Mononuclear cell (primary cell): Measurements from ENCODE around the gene UBE2N. TPM values are rescaled to one million over a fixed set of nuclear protein-coding genes. Genes with fewer than 3 reads are reported as not detected.
"Not testable (repeated sequence)": the region's sequence is repeated elsewhere in the genome, so short reads cannot be mapped to it uniquely, and the experiment has no call there.

Experiments used
- H3K27me3 ChIP-seq: 2 replicates; pipeline ENCODE4 v1.6.0; 2011; ENCODE audit warnings: low read length, control low read depth; ENCODE audit not compliant: insufficient read depth
- H3K4me1 ChIP-seq: 2 replicates; pipeline ENCODE4 v1.5.1; 2011; ENCODE audit warnings: mild to moderate bottlenecking, low read length, control low read depth; ENCODE audit not compliant: insufficient read depth
- H3K4me3 ChIP-seq: 2 replicates; pipeline ENCODE4 v1.5.1; 2011; ENCODE audit warnings: mild to moderate bottlenecking, low read length, moderate library complexity
- H3K9me3 ChIP-seq: 2 replicates; pipeline ENCODE4 v1.5.1; 2011; ENCODE audit warnings: low read depth, mild to moderate bottlenecking, control low read depth, low read length
- total RNA-seq: library from RNA; depleted of rRNA; stranded (reverse); fragments of >200 nt; gene quantifications from one replicate; pipeline ENCODE4 v1.2.3, GENCODE V29; 2012

UBE2N gene
- total RNA-seq, 1 donor, result 92.5 TPM

DNA sequence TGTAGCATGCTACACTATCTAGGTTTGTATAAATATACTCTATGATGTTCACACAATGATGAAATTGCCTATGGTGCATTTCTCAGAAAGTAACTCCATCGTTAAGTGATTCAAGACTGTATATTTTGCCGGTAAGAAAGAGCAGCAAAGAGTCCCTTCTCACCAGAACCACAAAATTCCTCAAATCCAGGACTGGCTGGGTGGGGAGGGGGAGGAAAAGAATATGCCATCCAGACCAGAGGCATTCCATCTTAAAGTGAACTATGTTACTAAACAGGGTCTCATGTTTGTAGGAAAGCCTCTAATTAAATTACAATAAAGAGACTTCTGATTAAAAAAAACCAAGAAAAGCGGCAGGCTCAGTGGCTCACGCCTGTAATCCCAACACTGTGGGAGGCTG, 11.5 kb downstream of the UBE2N start:
- peaks cover 55% of the 10 kb centered on the region for H3K4me1 ChIP-seq
- H3K4me3 ChIP-seq, result no peak overlapping the region
- no peaks in the 10 kb centered on the region for H3K9me3 ChIP-seq
- H3K27me3 ChIP-seq, result no peaks in the 10 kb centered on the region

GRCh38 chr12:93429852-93430251, 11.9 kb downstream of the UBE2N start:
- Histone ChIP-seq H3K4me3 (no peak overlapping the region), H3K4me1 (peaks cover 54% of the 10 kb centered on the region)

DNA sequence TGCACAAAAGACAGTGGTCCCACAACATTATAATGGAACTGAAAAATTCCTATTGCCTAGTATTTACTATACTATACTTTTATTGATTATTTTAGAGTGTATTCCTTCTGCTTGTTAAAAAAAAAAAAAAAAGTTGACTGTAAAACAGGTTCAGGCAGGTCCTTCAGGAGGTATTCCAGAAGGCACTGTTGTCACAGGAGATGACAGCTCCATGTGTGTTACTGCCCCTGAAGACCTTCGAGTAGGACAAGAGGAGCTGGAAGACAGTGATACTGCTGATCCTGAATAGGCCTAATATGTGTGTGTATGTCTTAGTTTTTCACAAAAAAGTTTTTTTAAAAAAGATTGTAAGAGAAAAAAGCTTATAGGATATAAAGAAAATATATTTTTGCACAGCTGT, 12.3 kb downstream of the UBE2N start:
- H3K9me3 ChIP-seq, result no peaks in the 10 kb centered on the region
- peaks cover 50% of the 10 kb centered on the region for H3K4me1 ChIP-seq
- H3K27me3 ChIP-seq, result no peaks in the 10 kb centered on the region
- H3K4me3 ChIP-seq, result no peak overlapping the region

More at GRCh38 chr12:93429852-93430251, 11.9 kb downstream of the UBE2N start:
- Histone ChIP-seq H3K9me3 (no peaks in the 10 kb centered on the region), H3K27me3 (no peaks in the 10 kb centered on the region)

GRCh38 chr12:93427779-93428564, 13.8 kb downstream of the UBE2N start:
- Histone ChIP-seq H3K4me3 (no peak overlapping the region), H3K4me1 (peaks cover 45% of the 10 kb centered on the region), H3K9me3 (no peaks in the 10 kb centered on the region), H3K27me3 (no peaks in the 10 kb centered on the region)

DNA sequence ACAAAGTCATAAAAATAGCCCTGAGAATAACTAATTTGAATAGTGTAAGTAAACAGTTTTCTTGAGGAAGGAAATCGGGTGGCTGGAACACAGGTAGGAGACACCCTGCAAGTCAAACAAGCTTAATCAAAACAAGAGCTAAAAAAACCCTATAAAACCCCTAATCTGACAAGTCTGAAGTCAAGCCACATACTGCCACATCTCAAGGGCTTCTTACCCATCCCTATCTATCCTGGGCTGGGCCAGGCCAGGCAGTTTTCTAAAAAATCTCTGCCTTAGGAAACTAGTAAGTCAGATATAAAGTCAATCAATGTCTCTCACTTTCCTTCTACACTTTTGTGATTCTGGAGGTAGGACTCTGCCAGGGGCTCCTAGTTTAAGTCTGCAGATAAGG, 15.3 kb downstream of the UBE2N start:
- H3K9me3 ChIP-seq, result no peaks in the 10 kb centered on the region
- H3K4me1 ChIP-seq, result peaks cover 41% of the 10 kb centered on the region
- H3K4me3 ChIP-seq, result no peak overlapping the region
- no peaks in the 10 kb centered on the region for H3K27me3 ChIP-seq

DNA sequence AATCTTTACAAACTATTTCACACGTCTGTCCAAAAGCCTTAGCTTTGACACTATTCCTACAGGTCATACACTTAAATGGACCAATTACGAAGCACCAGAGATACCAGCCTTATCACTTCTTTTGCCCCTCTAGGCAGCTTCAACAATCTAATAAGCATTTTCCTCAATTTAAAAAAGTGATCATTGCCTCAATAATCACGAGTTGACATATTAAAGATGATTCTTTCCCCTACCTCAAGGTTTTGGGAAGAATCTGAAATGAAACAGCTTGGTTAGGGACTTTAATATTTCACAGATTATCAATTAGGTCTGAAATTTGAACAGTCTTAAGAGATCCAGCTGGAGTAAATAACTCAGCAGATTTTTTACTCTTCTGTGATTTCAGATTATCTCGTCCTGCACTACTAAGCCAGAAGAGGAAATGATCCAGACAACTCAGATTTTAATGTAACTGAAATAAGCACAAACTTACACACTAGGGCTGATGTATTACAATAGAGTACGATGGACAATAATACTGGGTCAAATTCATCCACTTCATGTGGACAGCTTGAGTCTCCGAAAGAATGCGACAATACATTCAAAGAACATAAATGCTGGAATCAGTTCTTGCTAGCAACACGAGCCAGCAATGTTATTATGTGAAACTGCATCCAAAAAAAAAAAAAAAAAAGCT, 15.9 kb downstream of the UBE2N start:
- no peaks in the 10 kb centered on the region for H3K27me3 ChIP-seq
- peaks cover 41% of the 10 kb centered on the region for H3K4me1 ChIP-seq
- H3K4me3 ChIP-seq, result no peak overlapping the region
- H3K9me3 ChIP-seq, result no peaks in the 10 kb centered on the region

GRCh38 chr12:93422050-93422449, 19.7 kb downstream of the UBE2N start:
- Histone ChIP-seq H3K9me3 (no peaks in the 10 kb centered on the region), H3K4me3 (no peak overlapping the region), H3K4me1 (peaks cover 29% of the 10 kb centered on the region), H3K27me3 (no peaks in the 10 kb centered on the region)

DNA sequence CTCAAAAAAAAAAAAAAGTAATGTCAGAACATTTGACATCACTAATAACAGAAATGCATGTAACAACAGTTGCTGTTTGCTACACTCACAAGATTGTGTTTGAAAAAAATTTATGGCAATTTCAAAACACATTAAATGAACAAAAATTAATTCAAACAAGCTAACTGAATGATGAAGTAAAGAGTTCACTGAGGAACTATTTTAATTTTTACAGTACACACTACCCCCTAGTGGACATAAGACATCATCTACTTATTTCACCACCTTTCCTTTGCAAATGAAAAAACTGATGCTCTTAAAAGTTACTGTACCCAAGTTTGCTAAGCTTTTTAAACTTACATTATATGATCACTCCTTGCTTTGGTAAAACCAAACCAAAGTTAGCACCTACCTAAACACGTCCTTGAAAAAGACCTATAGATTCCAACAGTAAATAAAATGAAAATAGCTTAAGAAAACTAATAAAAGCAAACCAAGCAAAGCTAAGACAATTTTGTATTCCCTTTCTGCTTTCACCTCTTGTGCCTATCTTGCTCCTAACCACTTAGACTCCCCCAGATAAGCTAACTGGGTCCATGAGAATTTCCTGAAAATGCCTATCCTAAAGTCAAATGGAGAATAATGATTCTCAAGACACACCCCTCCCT, 22.2 kb downstream of the UBE2N start:
- Histone ChIP-seq H3K4me3 (no peak overlapping the region), H3K4me1 (peaks cover 13% of the 10 kb centered on the region), H3K9me3 (no peaks in the 10 kb centered on the region), H3K27me3 (no peaks in the 10 kb centered on the region)

GRCh38 chr12:93417967-93418480, 23.7 kb downstream of the UBE2N start:
- Histone ChIP-seq H3K27me3 (no peaks in the 10 kb centered on the region), H3K4me3 (no peak overlapping the region), H3K9me3 (no peaks in the 10 kb centered on the region), H3K4me1 (peaks cover 18% of the 10 kb centered on the region)

- no peak overlapping the region for H3K4me3 ChIP-seq
Observed at GRCh38 chr12:93415723-93416464, 25.9 kb downstream of the UBE2N start.

GRCh38 chr12:93413064-93413463, 28.7 kb downstream of the UBE2N start:
- H3K27me3 ChIP-seq, result no peaks in the 10 kb centered on the region
- no peaks in the 10 kb centered on the region for H3K9me3 ChIP-seq
- peaks cover 16% of the 10 kb centered on the region for H3K4me1 ChIP-seq
- no peak overlapping the region for H3K4me3 ChIP-seq

More at GRCh38 chr12:93415723-93416464, 25.9 kb downstream of the UBE2N start:
- no peaks in the 10 kb centered on the region for H3K27me3 ChIP-seq
- H3K9me3 ChIP-seq, result no peaks in the 10 kb centered on the region
- H3K4me1 ChIP-seq, result peaks cover 18% of the 10 kb centered on the region

DNA sequence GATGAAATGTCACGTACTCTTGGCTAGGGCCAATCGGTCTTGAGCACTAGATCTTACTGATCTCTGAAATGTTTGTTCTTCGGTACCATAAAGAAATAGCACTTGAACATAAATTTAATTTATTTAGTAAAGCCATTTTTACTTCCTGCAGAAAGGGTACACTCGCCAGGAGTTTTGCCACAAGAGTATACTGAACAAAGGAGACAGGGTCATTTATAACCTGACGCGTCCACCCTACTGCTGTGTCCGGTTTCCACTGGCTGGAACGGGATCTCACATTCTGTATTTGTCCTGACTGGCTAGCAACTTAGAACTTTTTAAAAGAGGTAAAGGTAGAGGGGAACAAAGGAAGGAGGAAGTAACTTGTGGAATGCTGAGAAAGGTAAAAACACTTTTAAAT, 29.4 kb downstream of the UBE2N start:
- H3K4me1 ChIP-seq, result peaks cover 16% of the 10 kb centered on the region
- H3K9me3 ChIP-seq, H3K27me3 ChIP-seq: not testable (repeated sequence)

DNA sequence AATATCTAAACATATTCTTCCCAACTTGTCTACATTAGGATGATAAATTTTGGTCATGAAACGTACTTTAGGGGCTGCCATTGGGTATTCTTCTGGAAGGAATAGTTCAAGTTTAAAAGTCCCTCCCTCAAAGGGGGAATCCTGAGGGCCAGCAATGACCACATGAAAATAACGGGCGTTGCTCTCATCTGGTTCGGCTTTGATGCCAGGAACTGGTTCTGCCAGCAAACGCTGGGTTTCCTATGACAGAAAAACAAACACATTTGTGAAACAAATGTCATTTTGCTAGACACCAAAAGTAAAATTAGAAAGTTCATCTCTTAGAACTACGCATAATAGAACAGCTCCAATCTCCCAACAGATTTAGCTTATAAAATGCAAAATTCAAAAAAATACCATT, 30.7 kb downstream of the UBE2N start:
- not testable (repeated sequence) for H3K4me3 ChIP-seq, H3K27me3 ChIP-seq, H3K9me3 ChIP-seq
- H3K4me1 ChIP-seq, result peaks cover 10% of the 10 kb centered on the region

More for the DNA sequence above, 29.4 kb downstream of the UBE2N start:
- H3K4me3 ChIP-seq, result not testable (repeated sequence)

GRCh38 chr12:93409343-93410187, 32.2 kb downstream of the UBE2N start:
- H3K9me3 ChIP-seq, H3K27me3 ChIP-seq, H3K4me3 ChIP-seq: not testable (repeated sequence)
- H3K4me1 ChIP-seq, result peaks cover 10% of the 10 kb centered on the region
